Measurements from ENCODE around the gene CSRP2.

CSRP2 gene

DNA sequence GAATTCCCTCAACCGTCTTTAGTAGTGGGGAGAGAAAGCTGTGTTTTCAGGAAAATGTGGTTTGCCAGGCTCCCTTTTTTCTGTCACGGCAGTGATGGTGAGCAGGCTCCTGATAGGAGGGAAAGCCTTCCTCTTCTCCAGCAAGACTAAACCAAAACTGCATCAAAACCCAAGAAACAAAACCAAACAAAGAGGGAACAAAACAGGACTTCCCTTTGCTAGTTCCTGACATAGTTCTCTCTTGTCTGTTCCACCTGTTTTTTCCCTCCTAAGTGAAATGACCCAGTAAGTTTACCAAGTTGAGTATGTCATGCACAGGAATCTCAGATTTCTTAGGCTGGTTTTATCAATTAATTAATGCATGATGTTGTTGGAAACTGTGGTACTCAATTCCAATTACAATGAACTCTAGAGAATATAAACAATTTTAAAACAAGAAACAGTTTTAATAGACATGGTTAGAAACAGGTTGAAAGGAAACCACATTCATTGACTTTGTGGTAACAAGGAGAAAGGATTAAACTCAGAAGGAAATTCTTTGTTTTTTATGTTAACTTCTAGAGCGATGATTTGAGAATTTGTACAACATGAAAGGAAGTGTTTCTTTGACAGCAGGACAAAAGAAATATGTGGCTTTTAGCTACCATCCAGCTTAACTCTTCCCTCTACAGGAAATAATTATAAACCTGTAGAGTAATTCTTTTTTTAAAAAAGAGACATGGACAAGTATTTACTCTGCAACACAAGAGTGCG is 23.0 kb upstream of the CSRP2 start:
- Histone ChIP-seq H3K4me3 (no peak overlapping the region), H3K27ac (no peak overlapping the region), H3K4me1 (peaks cover 0 to 13% (median 5%) of the 10 kb centered on the region in 4 donors), H3K27me3 (no peaks in the 10 kb centered on the region), H3K36me3 (no peaks in the 10 kb centered on the region), H3K9me3 (no peaks in the 10 kb centered on the region)
- intact Hi-C loops (cut with DNase I; ENCODE audit: low total_unique reads), result no loop called here
- TF ChIP-seq, protein P1, sequence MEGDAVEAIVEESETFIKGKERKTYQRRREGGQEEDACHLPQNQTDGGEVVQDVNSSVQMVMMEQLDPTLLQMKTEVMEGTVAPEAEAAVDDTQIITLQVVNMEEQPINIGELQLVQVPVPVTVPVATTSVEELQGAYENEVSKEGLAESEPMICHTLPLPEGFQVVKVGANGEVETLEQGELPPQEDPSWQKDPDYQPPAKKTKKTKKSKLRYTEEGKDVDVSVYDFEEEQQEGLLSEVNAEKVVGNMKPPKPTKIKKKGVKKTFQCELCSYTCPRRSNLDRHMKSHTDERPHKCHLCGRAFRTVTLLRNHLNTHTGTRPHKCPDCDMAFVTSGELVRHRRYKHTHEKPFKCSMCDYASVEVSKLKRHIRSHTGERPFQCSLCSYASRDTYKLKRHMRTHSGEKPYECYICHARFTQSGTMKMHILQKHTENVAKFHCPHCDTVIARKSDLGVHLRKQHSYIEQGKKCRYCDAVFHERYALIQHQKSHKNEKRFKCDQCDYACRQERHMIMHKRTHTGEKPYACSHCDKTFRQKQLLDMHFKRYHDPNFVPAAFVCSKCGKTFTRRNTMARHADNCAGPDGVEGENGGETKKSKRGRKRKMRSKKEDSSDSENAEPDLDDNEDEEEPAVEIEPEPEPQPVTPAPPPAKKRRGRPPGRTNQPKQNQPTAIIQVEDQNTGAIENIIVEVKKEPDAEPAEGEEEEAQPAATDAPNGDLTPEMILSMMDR (IDR thresholded peaks at IDR 0.05), result no peak
- DNase-seq, result no peak

DNA sequence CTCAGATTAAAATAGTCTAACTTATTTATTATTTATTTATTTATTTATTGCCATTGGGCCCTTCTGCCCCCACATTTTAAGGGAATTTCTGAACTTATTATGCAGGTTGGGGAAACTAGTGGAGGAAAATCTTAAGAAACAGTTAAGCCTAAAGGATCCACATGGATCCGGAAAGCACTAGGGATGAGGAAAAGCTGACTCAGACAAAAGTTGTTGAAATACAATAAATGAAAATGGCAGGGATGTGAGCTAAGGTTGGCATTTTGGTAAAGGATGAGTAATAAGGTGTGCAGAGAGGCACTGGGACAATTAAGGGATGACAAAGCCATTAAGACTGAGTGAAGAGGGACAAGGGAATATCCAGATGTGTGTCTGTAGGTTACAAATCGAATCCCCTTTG is 20.7 kb upstream of the CSRP2 start:
- Histone ChIP-seq H3K27me3 (no peaks in the 10 kb centered on the region), H3K4me1 (peaks cover 0 to 11% (median 5%) of the 10 kb centered on the region in 4 donors), H3K36me3 (no peaks in the 10 kb centered on the region), H3K4me3 (no peak overlapping the region), H3K9me3 (peaks cover 0 to under 1% (median 0%) of the 10 kb centered on the region in 3 donors), H3K27ac (no peak overlapping the region)
- DNase-seq, result no peak
- intact Hi-C loops (cut with DNase I; ENCODE audit: low total_unique reads), result no loop called here
- TF ChIP-seq, protein P1 (IDR thresholded peaks at IDR 0.05), result no peak

DNA sequence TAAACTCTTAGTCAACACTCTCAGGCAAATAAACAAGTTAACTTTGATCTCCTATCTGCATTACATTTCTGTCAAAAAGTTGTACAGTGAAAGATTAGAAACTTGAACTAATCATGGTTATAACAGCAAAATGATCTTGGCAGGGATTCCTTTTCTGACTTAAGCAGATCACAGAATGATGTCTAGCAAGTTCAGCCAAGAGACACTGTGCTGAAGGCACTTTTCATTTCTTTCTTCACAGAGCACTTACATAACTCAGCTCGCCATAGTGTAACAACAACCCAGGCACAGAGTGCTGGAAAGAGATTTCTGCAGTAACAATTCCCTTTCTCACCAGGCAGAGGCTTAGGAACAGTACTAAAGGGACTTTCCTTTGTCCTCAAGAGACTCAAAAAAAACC is 19.6 kb upstream of the CSRP2 start:
- intact Hi-C loops (cut with DNase I; ENCODE audit: low total_unique reads), result no loop called here
- Histone ChIP-seq H3K27ac (peak overlapping the region in 1 of 2 donors; percentile 45), H3K4me1 (peaks cover 0 to 11% (median 5%) of the 10 kb centered on the region in 4 donors), H3K27me3 (no peaks in the 10 kb centered on the region), H3K4me3 (no peak overlapping the region), H3K36me3 (no peaks in the 10 kb centered on the region), H3K9me3 (peaks cover 0 to 5% (median 0%) of the 10 kb centered on the region in 3 donors)
- DNase-seq, result no peak
- TF ChIP-seq, protein P1 (IDR thresholded peaks at IDR 0.05), result no peak

DNA sequence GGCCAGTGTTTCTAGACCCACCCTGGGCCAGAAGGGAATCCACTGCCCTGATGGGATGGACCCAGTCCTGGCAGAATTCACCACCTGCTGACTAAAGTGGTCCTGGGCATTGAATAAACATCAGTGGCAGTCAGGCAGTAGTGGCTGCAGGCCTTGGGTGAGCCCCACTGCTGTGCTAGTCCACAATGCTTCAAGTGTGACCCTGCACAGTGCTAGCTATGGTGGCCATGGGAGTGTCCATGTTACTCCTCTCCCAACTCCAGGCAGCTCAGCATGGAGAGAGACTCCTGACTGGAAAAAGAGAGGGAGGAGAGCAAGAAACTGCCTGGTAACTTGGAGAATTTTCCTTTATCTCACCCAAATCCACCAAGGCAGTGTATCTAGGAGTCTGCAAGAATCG is 17.5 kb upstream of the CSRP2 start:
- Histone ChIP-seq H3K27me3 (no peaks in the 10 kb centered on the region), H3K27ac (no peak overlapping the region), H3K9me3 (peaks cover 0 to 5% (median 0%) of the 10 kb centered on the region in 3 donors), H3K4me1 (peaks cover 0 to 11% (median 5%) of the 10 kb centered on the region in 4 donors), H3K4me3 (no peak overlapping the region), H3K36me3 (no peaks in the 10 kb centered on the region)
- no peak for DNase-seq
- intact Hi-C loops (cut with DNase I; ENCODE audit: low total_unique reads), result no loop called here
- TF ChIP-seq, protein P1 (IDR thresholded peaks at IDR 0.05), result no peak

DNA sequence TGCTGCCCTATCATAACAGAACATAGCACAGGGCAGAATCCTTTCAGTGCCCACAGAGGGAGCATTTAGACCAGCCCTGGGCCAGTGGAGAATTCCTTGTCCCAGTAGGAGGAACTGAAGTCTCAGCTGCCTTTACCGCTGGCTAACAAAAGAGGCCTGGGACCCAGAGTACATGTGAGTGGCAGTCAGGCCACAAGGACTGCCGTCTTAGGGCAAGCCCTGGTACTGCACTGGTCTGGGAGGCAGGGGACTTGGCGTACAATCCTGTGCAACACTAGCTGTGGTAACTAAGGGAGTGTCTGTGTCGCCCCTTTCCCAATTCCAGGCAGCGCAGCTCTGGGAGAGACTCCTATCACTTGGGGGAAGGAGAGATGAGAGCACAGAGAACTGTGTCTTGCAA is 17.0 kb upstream of the CSRP2 start:
- Histone ChIP-seq H3K27ac (no peak overlapping the region), H3K9me3 (peaks cover 0 to 5% (median 0%) of the 10 kb centered on the region in 3 donors), H3K4me3 (no peak overlapping the region), H3K4me1 (peaks cover 0 to 11% (median 5%) of the 10 kb centered on the region in 4 donors), H3K36me3 (no peaks in the 10 kb centered on the region), H3K27me3 (no peaks in the 10 kb centered on the region)
- TF ChIP-seq, protein P1 (IDR thresholded peaks at IDR 0.05), result no peak
- intact Hi-C loops (cut with DNase I; ENCODE audit: low total_unique reads), result no loop called here
- DNase-seq, result no peak
